Inferior parietal cortex (tissue), 1 donor: ENCODE measurements around the gene ILDR1.
"Not testable (repeated sequence)": the region's sequence is repeated elsewhere in the genome, so short reads cannot be mapped to it uniquely, and the experiment has no call there.

Source experiments
- DNase-seq: peaks from one replicate; pipeline ENCODE4 v3.0.0-alpha.2; 2016; ENCODE audit errors: extremely low spot score

The ILDR1 gene

GRCh38 chr3:122021811-122022401 is at the start of gene ILDR1:
Gene ILDR1, minus strand, starts transcription at chr3:122022247. Its CDS starts 170 bp downstream, at chr3:122022077.
- no peak for DNase-seq

GRCh38 chr3:122067588-122068240 is 45.7 kb upstream of the ILDR1 start:
- no peak for DNase-seq

- DNase-seq: no peak
These were observed 45.1 kb upstream of the ILDR1 start for GRCh38 chr3:122067214-122067550.

- DNase-seq: no peak
These were observed 44.5 kb upstream of the ILDR1 start for GRCh38 chr3:122066331-122067213.

GRCh38 chr3:122064326-122064725 is 42.3 kb upstream of the ILDR1 start:
- no peak for DNase-seq

GRCh38 chr3:122063908-122064307 is 41.9 kb upstream of the ILDR1 start:
- DNase-seq: no peak

- DNase-seq: no peak
These were observed 38.1 kb upstream of the ILDR1 start for GRCh38 chr3:122060040-122060698.

GRCh38 chr3:122058294-122058693 is 36.2 kb upstream of the ILDR1 start:
- no peak for DNase-seq

GRCh38 chr3:122057671-122058070 is 35.6 kb upstream of the ILDR1 start:
- no peak for DNase-seq

GRCh38 chr3:122055215-122055614 is 33.2 kb upstream of the ILDR1 start, which contains the start of gene CD86:
Gene CD86, plus strand, starts transcription at chr3:122055362. Its CDS starts 128 bp downstream, at chr3:122055490.
- no peak for DNase-seq

- DNase-seq: no peak
These were observed 30.9 kb upstream of the ILDR1 start for GRCh38 chr3:122052968-122053367.

GRCh38 chr3:122047773-122048172 is 25.7 kb upstream of the ILDR1 start:
- DNase-seq: not testable (repeated sequence)

- not testable (repeated sequence) for DNase-seq
These were observed 25.2 kb upstream of the ILDR1 start for GRCh38 chr3:122047296-122047695.

- no peak for DNase-seq
These were observed 11.0 kb upstream of the ILDR1 start for GRCh38 chr3:122033023-122033422.

- no peak for DNase-seq
These were observed 10.5 kb upstream of the ILDR1 start for GRCh38 chr3:122032531-122032930.

GRCh38 chr3:122031123-122031468 is 9.0 kb upstream of the ILDR1 start:
- no peak for DNase-seq

GRCh38 chr3:122030381-122031122 is 8.5 kb upstream of the ILDR1 start:
- no peak for DNase-seq

GRCh38 chr3:122025296-122025695 is 3.2 kb upstream of the ILDR1 start:
- DNase-seq: no peak

GRCh38 chr3:122024800-122025199 is 2.8 kb upstream of the ILDR1 start:
- DNase-seq: no peak

GRCh38 chr3:122023335-122023910 is 1.4 kb upstream of the ILDR1 start:
- no peak for DNase-seq

- no peak for DNase-seq
These were observed 1.0 kb downstream of the ILDR1 start for GRCh38 chr3:122021037-122021436.
